IPS-20b (cell line): Measurements from ENCODE around the gene SLC39A13.

ENCODE experiments used
- H3K27ac ChIP-seq: one replicate; pipeline ENCODE4 v1.5.1; 2013; ENCODE audit warnings: low read length
- H3K27me3 ChIP-seq: 2 replicates; pipeline ENCODE4 v1.6.1; 2013; ENCODE audit warnings: mild to moderate bottlenecking, low read length, inconsistent platforms; ENCODE audit not compliant: insufficient read depth
- H3K36me3 ChIP-seq: 2 replicates; pipeline ENCODE4 v1.6.1; 2013; ENCODE audit warnings: low read depth, mild to moderate bottlenecking, inconsistent platforms, low read length, moderate library complexity; ENCODE audit not compliant: insufficient read depth
- H3K4me1 ChIP-seq: 2 replicates; pipeline ENCODE4 v1.6.1; 2013; ENCODE audit warnings: mild to moderate bottlenecking, control low read depth, inconsistent platforms, low read length, moderate library complexity; ENCODE audit not compliant: insufficient read depth
- H3K4me3 ChIP-seq: 2 replicates; pipeline ENCODE4 v1.5.1; 2013; ENCODE audit warnings: mild to moderate bottlenecking, low read length, inconsistent platforms
- H3K9ac ChIP-seq: 2 replicates; pipeline ENCODE4 v1.6.1; 2013; ENCODE audit warnings: low read depth, mild to moderate bottlenecking, inconsistent platforms, low read length, moderate library complexity
- H3K9me3 ChIP-seq: 2 replicates; pipeline ENCODE4 v1.6.1; 2013; ENCODE audit warnings: mild to moderate bottlenecking, low read depth, low read length, inconsistent platforms; ENCODE audit not compliant: insufficient read depth

The SLC39A13 gene

GRCh38 chr11:47437746-47438418, 29.5 kb downstream of the SLC39A13 start:
- no peaks in the 10 kb centered on the region for H3K4me1 ChIP-seq
- no peaks in the 10 kb centered on the region for H3K9me3 ChIP-seq
- no peak overlapping the region for H3K9ac ChIP-seq
- H3K36me3 ChIP-seq = no peaks in the 10 kb centered on the region
- no peaks in the 10 kb centered on the region for H3K27me3 ChIP-seq
- H3K27ac ChIP-seq = no peak overlapping the region
- no peak overlapping the region for H3K4me3 ChIP-seq

GRCh38 chr11:47438721-47439120, 30.3 kb downstream of the SLC39A13 start:
- Histone ChIP-seq H3K36me3 (no peaks in the 10 kb centered on the region), H3K27me3 (no peaks in the 10 kb centered on the region), H3K9ac (no peak overlapping the region), H3K4me1 (no peaks in the 10 kb centered on the region), H3K4me3 (no peak overlapping the region), H3K27ac (no peak overlapping the region), H3K9me3 (no peaks in the 10 kb centered on the region)

DNA sequence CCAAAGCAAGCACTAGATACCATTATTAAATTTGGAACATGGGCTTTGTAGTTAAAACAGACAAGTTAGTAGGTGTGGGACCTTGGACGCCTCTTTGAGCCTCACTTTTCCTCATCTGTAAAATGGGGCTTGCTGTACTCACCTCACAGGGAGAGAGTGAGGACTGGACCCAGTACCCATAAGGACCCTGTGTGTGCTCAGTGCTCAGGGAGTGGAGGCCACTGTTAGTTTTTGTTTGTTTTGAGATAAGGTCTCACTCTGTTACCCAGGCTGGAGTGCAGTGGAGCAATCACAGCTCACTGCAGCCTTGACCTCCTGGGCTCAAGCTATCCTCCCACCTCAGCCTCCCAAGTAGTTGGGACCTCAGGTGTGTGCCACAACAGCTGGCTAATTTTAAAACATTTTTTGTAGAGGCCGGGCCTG, 31.7 kb downstream of the SLC39A13 start:
- Histone ChIP-seq H3K27ac (no peak overlapping the region), H3K4me1 (no peaks in the 10 kb centered on the region), H3K9ac (no peak overlapping the region), H3K27me3 (no peaks in the 10 kb centered on the region), H3K4me3 (no peak overlapping the region), H3K36me3 (no peaks in the 10 kb centered on the region), H3K9me3 (no peaks in the 10 kb centered on the region)

- H3K4me3 ChIP-seq = no peak overlapping the region
- no peak overlapping the region for H3K9ac ChIP-seq
- H3K36me3 ChIP-seq = no peaks in the 10 kb centered on the region
- H3K9me3 ChIP-seq = no peaks in the 10 kb centered on the region
- H3K4me1 ChIP-seq = no peaks in the 10 kb centered on the region
- no peak overlapping the region for H3K27ac ChIP-seq
- H3K27me3 ChIP-seq = no peaks in the 10 kb centered on the region
These were observed 33.0 kb downstream of the SLC39A13 start for GRCh38 chr11:47441421-47441820.

- Histone ChIP-seq H3K27me3 (no peaks in the 10 kb centered on the region), H3K4me1 (no peaks in the 10 kb centered on the region), H3K9ac (no peak overlapping the region), H3K9me3 (no peaks in the 10 kb centered on the region), H3K27ac (no peak overlapping the region), H3K36me3 (no peaks in the 10 kb centered on the region), H3K4me3 (no peak overlapping the region)
These were observed 34.1 kb downstream of the SLC39A13 start for GRCh38 chr11:47442514-47442913.

DNA sequence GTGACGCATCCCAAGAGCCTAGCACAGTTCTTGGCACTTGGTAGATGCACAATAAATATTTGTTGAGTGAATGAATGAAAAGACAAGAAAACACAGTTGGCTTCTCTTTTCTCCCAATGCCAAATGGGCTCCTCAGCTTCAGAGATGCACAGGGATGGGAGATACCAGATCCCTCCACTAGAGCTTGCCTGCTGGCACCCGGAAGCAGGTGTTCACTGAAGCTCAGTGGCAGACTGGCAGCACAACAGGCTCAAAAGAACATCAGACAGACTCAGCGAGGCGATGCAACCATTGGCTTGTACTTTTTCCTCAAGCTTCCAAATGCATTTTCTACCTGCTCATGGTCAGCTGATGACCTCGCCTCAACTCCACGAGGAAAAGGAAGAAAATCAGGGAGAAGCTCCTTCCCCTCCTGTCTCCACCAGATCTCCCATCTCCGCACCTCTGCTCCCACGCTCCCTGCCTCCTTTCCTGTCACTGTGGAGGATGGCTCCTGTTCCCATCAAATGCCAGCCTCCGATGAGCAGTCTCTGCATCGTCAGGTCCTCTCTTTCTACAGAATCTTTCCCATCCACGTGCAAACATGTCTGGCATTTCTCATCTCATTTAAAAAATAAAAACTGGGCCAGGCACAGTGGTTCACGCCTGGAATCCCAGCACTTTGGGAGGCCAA, 34.8 kb downstream of the SLC39A13 start:
- H3K27ac ChIP-seq = no peak overlapping the region
- no peak overlapping the region for H3K4me3 ChIP-seq
- no peaks in the 10 kb centered on the region for H3K9me3 ChIP-seq
- H3K27me3 ChIP-seq = no peaks in the 10 kb centered on the region
- H3K9ac ChIP-seq = no peak overlapping the region
- no peaks in the 10 kb centered on the region for H3K4me1 ChIP-seq
- H3K36me3 ChIP-seq = no peaks in the 10 kb centered on the region

GRCh38 chr11:47443817-47444216, 35.4 kb downstream of the SLC39A13 start:
- H3K27ac ChIP-seq = no peak overlapping the region
- no peak overlapping the region for H3K9ac ChIP-seq
- H3K9me3 ChIP-seq = no peaks in the 10 kb centered on the region
- H3K27me3 ChIP-seq = no peaks in the 10 kb centered on the region
- H3K4me1 ChIP-seq = no peaks in the 10 kb centered on the region
- no peak overlapping the region for H3K4me3 ChIP-seq
- no peaks in the 10 kb centered on the region for H3K36me3 ChIP-seq

- Histone ChIP-seq H3K9me3 (no peaks in the 10 kb centered on the region), H3K4me3 (no peak overlapping the region), H3K27me3 (no peaks in the 10 kb centered on the region), H3K9ac (no peak overlapping the region), H3K4me1 (no peaks in the 10 kb centered on the region), H3K27ac (no peak overlapping the region), H3K36me3 (no peaks in the 10 kb centered on the region)
These were observed 37.5 kb downstream of the SLC39A13 start for GRCh38 chr11:47445840-47446239.

DNA sequence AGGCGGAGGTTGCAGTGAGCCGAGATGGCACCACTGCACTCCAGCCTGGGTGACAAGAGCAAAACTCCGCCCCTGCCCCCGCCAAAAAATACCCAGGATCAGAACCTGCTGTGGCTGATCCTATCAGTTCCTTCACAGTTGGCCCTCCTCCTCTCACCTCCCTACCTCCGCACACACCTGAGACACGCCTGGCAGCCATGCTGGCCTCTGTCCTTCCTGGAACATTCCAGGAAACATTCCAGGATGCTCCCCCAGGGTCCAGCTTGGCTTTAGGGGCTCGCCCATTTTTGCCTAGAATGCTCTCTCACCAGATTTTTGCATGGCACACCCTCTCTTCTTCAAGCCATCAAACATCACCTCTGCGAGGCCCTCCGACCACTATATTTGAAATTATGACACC, 38.4 kb downstream of the SLC39A13 start:
- Histone ChIP-seq H3K4me3 (no peak overlapping the region), H3K4me1 (no peaks in the 10 kb centered on the region), H3K27me3 (no peaks in the 10 kb centered on the region), H3K27ac (no peak overlapping the region), H3K9me3 (no peaks in the 10 kb centered on the region), H3K36me3 (no peaks in the 10 kb centered on the region), H3K9ac (no peak overlapping the region)

GRCh38 chr11:47447906-47448305, 39.5 kb downstream of the SLC39A13 start:
- no peaks in the 10 kb centered on the region for H3K9me3 ChIP-seq
- H3K4me3 ChIP-seq = no peak overlapping the region
- H3K4me1 ChIP-seq = no peaks in the 10 kb centered on the region
- no peaks in the 10 kb centered on the region for H3K36me3 ChIP-seq
- H3K27me3 ChIP-seq = no peaks in the 10 kb centered on the region
- H3K9ac ChIP-seq = no peak overlapping the region
- no peak overlapping the region for H3K27ac ChIP-seq

DNA sequence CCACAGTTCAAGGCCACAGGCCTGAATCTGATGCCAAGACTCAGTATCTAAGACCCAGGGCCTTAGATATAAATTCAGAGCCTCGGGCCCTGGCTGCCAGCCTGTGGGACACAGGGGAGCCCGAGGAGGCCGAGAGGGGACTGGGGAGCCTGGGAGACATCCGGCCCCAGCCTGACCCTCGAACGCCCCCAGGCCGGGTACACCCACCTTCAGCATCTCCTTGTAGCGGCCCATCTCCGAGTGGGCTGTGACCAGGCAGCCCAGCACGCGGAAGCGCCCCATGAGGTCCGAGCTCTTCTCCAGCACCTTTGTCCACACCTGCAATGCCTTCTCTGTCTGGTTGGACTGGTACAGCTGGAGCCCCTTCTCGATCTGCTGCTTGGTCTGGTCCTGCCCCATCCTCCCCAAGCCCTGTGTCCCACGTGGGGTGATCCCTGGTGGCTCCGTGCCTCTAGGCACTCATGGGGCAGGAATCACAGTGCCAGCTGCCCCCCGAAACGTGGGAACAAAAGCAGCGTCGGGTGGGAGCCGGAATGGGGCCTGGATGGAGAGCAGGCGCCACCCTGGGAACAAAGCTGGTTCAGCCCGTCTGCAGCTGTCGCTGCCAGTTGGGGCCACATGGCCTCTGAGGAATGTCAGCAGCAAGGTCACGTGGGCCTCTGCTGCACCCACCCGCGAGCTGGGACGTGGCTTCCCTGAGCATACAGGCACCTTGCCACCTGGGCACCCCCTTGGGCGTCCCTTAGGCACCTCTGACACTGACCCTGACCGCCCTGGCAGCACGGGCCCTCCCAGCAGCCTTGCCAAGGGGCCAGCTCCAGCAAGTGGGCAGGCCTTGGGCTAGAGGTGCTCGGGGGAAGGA, 40.4 kb downstream of the SLC39A13 start, which contains the start of gene RAPSN:
RAPSN (minus strand) TSS at position 571 of the 862 bp plus-strand sequence; CDS start at position 399, 172 bp downstream.
- H3K36me3 ChIP-seq = no peaks in the 10 kb centered on the region
- H3K27ac ChIP-seq = no peak within 1 kb of the TSS
- no peaks in the 10 kb centered on the region for H3K27me3 ChIP-seq
- no peaks in the 10 kb centered on the region for H3K9me3 ChIP-seq
- H3K4me3 ChIP-seq = no peak within 1 kb of the TSS
- H3K4me1 ChIP-seq = no peaks in the 10 kb centered on the region
- no peak within 1 kb of the TSS for H3K9ac ChIP-seq
